ENCODE data around the gene CEMIP. TPM values are rescaled to one million over a fixed set of nuclear protein-coding genes. Genes with fewer than 3 reads are reported as not detected.

The CEMIP gene
- total and polyA plus RNA-seq, 2 of the 13 experiments (the other 11 are each of a cell fraction or from before 2014, with no cell fraction given), result 4.3 to 28.5 TPM

GRCh38 chr15:80743189-80743833 is 35.9 kb upstream of the CEMIP start (continued):
- TF ChIP-seq MAFF (IDR thresholded peaks at IDR 0.05; ENCODE audit: low read depth, low read length), result 0 out of 2 replicates have a peak, but pooled peaks have one; percentile 18
- TF ChIP-seq ZNF34 (CRISPR knock-in tag; IDR thresholded peaks at IDR 0.05; ENCODE audit: borderline replicate concordance), result no peak
- TF ChIP-seq CTCF (CRISPR knock-in tag; IDR thresholded peaks at IDR 0.05), result peak; percentile 15; the same call in 1 of the 2 replicates
- no peak for TF ChIP-seq MTA1 (CRISPR knock-in tag; IDR thresholded peaks at IDR 0.05; ENCODE audit: borderline replicate concordance)

- Histone ChIP-seq H3K9ac (ENCODE audit: insufficient read depth, low read depth, low read length) (no peak overlapping the region), H3K79me2 (ENCODE audit: insufficient read depth, low read length) (peaks cover 2% of the 10 kb centered on the region), H3K27ac (ENCODE audit: extremely low read length, insufficient read depth, low read length) (no peak overlapping the region), H3K9me3 (ENCODE audit: low read length) (no peaks in the 10 kb centered on the region), H3K4me3 (replicated peaks in 1 of 3; ENCODE audit: insufficient read depth in 1 of 3, low read depth in 2 of 3, low read length in 3 of 3) (no peak overlapping the region), H3K27me3 (ENCODE audit: control insufficient read depth in 1 of 2, insufficient read depth in 2 of 2, low read length in 2 of 2) (no peaks in the 10 kb centered on the region), H3K4me2 (ENCODE audit: low read depth, low read length) (no peak overlapping the region), H4K20me1 (ENCODE audit: insufficient read depth, low read length) (no peaks in the 10 kb centered on the region), H3K4me1 (ENCODE audit: insufficient read depth, low read length) (peaks cover 35% of the 10 kb centered on the region), H2AFZ (ENCODE audit: low read length) (no peak overlapping the region), H3K36me3 (replicated peaks in 1 of 2; ENCODE audit: control insufficient read depth in 1 of 2, insufficient read depth in 2 of 2, low read length in 2 of 2) (no peaks in the 10 kb centered on the region)
- intact Hi-C loops (cut with micrococcal nuclease; ENCODE audit: unreplicated experiment) (no loop called here), in situ Hi-C loops (cut with HindIII; ENCODE audit: extremely low pct_ligation_motif_present, low pct_unique_long_range_greater_than_20kb) (no loop called here)
- DNase-seq (ENCODE audit: low spot score), result no peak
- POLR2A ChIA-PET, result no interaction called here
- ATAC-seq, result no peak
- TF ChIP-seq ZFYVE20 (CRISPR knock-in tag; IDR thresholded peaks at IDR 0.05; ENCODE audit: borderline replicate concordance, low read depth) (no peak), RORA (CRISPR knock-in tag; IDR thresholded peaks at IDR 0.05) (no peak), KLF13 (CRISPR knock-in tag; IDR thresholded peaks at IDR 0.05) (no peak)
- WGBS (ENCODE audit: low lambda C conversion rate), result 81% methylated on average over 6 of the region's 6 CpGs
- no peak for FAIRE-seq
- CTCF ChIA-PET (ENCODE audit: low intra/inter-chr PET ratio, low total read pairs), result no interaction called here
- no TSS peak for BruUV-seq (replicated peaks)
These were observed 34.8 kb upstream of the CEMIP start for GRCh38 chr15:80744415-80744814.
